Liver (tissue), 3 donors: Measurements from ENCODE around the gene SERPING1.

Experiments
- TF ChIP-seq, protein P1 (sequence below): fragments of 150-350 bp; IDR thresholded peaks from 2 replicates; pipeline ENCODE4 v1.5.1; 2017; ENCODE audit warnings: improper control_type of control experiment, low read depth, low read length; ENCODE audit not compliant: missing input control
- TF ChIP-seq, protein P2 (sequence below): IDR thresholded peaks from 2 replicates; pipeline ENCODE4 v1.6.1; 2016; ENCODE audit warnings: antibody characterized with exemption, mild to moderate bottlenecking
- TF ChIP-seq, protein P3 (sequence below): IDR thresholded peaks from 2 replicates; pipeline ENCODE4 v1.6.1; 2016; ENCODE audit warnings: antibody characterized with exemption
- TF ChIP-seq, protein P4 (sequence below): IDR thresholded peaks from 2 replicates; pipeline ENCODE4 v1.6.1; 2016; ENCODE audit warnings: antibody characterized with exemption
- donor health status: healthy.
- donor health status: healthy.

DNA sequence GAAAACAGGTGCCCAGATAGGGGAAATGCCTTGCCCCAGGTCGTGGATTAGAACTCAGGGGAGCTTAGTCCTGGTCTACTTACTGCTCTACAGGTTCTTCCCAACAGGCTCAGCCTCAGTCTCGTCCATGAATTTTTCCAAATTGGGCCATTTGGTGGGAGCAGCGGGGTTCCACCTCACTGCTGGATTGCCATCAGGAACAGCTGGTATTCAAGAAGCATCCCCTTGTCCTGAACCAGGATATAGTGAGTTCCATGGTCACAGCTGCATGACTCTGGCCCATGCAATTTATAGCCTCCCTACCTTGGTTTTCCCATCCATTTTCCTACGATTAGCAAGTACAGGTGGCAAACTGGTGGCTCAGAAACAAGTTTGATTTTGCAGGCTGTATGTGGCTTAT, 23.4 kb upstream of the SERPING1 start:
- TF ChIP-seq, protein P1, sequence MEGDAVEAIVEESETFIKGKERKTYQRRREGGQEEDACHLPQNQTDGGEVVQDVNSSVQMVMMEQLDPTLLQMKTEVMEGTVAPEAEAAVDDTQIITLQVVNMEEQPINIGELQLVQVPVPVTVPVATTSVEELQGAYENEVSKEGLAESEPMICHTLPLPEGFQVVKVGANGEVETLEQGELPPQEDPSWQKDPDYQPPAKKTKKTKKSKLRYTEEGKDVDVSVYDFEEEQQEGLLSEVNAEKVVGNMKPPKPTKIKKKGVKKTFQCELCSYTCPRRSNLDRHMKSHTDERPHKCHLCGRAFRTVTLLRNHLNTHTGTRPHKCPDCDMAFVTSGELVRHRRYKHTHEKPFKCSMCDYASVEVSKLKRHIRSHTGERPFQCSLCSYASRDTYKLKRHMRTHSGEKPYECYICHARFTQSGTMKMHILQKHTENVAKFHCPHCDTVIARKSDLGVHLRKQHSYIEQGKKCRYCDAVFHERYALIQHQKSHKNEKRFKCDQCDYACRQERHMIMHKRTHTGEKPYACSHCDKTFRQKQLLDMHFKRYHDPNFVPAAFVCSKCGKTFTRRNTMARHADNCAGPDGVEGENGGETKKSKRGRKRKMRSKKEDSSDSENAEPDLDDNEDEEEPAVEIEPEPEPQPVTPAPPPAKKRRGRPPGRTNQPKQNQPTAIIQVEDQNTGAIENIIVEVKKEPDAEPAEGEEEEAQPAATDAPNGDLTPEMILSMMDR: no peak
- TF ChIP-seq, protein P2, sequence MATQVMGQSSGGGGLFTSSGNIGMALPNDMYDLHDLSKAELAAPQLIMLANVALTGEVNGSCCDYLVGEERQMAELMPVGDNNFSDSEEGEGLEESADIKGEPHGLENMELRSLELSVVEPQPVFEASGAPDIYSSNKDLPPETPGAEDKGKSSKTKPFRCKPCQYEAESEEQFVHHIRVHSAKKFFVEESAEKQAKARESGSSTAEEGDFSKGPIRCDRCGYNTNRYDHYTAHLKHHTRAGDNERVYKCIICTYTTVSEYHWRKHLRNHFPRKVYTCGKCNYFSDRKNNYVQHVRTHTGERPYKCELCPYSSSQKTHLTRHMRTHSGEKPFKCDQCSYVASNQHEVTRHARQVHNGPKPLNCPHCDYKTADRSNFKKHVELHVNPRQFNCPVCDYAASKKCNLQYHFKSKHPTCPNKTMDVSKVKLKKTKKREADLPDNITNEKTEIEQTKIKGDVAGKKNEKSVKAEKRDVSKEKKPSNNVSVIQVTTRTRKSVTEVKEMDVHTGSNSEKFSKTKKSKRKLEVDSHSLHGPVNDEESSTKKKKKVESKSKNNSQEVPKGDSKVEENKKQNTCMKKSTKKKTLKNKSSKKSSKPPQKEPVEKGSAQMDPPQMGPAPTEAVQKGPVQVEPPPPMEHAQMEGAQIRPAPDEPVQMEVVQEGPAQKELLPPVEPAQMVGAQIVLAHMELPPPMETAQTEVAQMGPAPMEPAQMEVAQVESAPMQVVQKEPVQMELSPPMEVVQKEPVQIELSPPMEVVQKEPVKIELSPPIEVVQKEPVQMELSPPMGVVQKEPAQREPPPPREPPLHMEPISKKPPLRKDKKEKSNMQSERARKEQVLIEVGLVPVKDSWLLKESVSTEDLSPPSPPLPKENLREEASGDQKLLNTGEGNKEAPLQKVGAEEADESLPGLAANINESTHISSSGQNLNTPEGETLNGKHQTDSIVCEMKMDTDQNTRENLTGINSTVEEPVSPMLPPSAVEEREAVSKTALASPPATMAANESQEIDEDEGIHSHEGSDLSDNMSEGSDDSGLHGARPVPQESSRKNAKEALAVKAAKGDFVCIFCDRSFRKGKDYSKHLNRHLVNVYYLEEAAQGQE: no peak
- TF ChIP-seq, protein P3, sequence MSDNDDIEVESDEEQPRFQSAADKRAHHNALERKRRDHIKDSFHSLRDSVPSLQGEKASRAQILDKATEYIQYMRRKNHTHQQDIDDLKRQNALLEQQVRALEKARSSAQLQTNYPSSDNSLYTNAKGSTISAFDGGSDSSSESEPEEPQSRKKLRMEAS: no peak
- TF ChIP-seq, protein P4, sequence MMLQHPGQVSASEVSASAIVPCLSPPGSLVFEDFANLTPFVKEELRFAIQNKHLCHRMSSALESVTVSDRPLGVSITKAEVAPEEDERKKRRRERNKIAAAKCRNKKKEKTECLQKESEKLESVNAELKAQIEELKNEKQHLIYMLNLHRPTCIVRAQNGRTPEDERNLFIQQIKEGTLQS: no peak
